Measurements from ENCODE around the gene VWC2L.

VWC2L gene

DNA sequence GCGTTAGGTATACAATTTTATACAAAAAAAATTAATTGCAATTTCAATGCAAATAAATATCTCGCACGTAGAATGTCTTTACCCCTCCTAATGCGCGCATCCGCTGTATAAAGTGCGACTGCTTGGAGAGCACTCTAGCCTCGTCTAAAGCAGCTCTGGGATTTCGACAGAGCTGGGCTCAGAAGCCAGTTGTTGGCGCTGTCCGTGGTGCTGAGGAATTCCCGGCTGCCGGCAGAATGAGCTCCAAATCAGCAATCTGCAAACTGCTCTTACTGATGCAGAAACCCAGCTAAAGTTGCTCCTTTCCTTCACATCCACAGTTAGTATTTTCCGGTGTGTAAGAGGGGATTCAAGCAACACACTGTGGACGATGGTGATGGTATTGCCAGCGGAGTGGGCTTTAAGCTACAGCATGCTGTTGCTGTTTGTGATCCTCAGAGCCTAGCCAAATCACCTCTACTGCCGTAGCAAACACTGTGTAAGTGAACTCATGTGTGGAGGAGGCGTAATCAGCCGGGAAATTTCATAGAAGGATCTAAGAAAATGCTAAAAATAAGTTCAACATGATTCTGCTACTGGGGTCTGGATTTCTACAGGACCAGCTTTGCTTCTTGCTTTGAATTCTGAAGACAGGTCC, at the start of gene VWC2L:
Gene VWC2L, plus strand, starts transcription at position 137 of the 637 bp plus-strand sequence. CDS start 3,140 bp downstream, outside the sequence.
- no peaks in the 10 kb centered on the region for H3K36me3 ChIP-seq (ENCODE audit: control insufficient read depth, insufficient read depth, low read length)
- H3K4me1 ChIP-seq (ENCODE audit: control insufficient read depth, insufficient read depth, low read length), result no peaks in the 10 kb centered on the region
- no peak within 1 kb of the TSS for H3K9ac ChIP-seq (ENCODE audit: low read length)
- H3K4me3 ChIP-seq (ENCODE audit: low read length), result no peak within 1 kb of the TSS
- no peaks in the 10 kb centered on the region for H3K27me3 ChIP-seq (ENCODE audit: control insufficient read depth, insufficient read depth, low read length)
- no peaks in the 10 kb centered on the region for H3K9me3 ChIP-seq (ENCODE audit: control insufficient read depth, low read length)

GRCh38 chr2:214361116-214361515, 49.7 kb upstream of the VWC2L start:
- H3K4me3 ChIP-seq (ENCODE audit: low read length), result no peak overlapping the region
- no peaks in the 10 kb centered on the region for H3K4me1 ChIP-seq (ENCODE audit: control insufficient read depth, insufficient read depth, low read length)

DNA sequence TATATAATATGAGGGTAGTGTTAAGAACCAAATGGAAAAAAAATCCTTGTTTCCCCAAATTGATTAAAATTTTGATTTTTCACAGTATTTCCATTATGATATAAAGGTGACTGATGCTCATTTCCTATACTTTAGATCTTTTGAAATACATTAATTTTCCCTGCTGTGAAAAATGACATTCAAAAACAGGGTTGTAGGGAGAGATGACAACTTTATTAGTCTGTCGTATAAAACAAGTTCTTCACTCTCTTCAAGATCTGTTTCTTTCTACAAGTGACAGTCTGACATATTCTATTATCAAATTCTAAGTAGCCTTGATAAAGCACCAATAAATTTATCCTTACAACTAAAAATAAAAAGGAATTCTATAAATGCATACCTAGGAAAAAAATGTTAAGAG, 45.3 kb upstream of the VWC2L start:
- Histone ChIP-seq H3K9me3 (ENCODE audit: control insufficient read depth, low read length) (no peaks in the 10 kb centered on the region), H3K4me1 (ENCODE audit: control insufficient read depth, insufficient read depth, low read length) (no peaks in the 10 kb centered on the region), H3K27me3 (ENCODE audit: control insufficient read depth, insufficient read depth, low read length) (no peaks in the 10 kb centered on the region), H3K9ac (ENCODE audit: low read length) (no peak overlapping the region), H3K4me3 (ENCODE audit: low read length) (no peak overlapping the region), H3K36me3 (ENCODE audit: control insufficient read depth, insufficient read depth, low read length) (no peaks in the 10 kb centered on the region)

More at GRCh38 chr2:214361116-214361515, 49.7 kb upstream of the VWC2L start:
- H3K27me3 ChIP-seq (ENCODE audit: control insufficient read depth, insufficient read depth, low read length), result no peaks in the 10 kb centered on the region
- no peaks in the 10 kb centered on the region for H3K9me3 ChIP-seq (ENCODE audit: control insufficient read depth, low read length)
- H3K36me3 ChIP-seq (ENCODE audit: control insufficient read depth, insufficient read depth, low read length), result no peaks in the 10 kb centered on the region
- no peak overlapping the region for H3K9ac ChIP-seq (ENCODE audit: low read length)

- Histone ChIP-seq H3K9me3 (ENCODE audit: control insufficient read depth, low read length) (no peaks in the 10 kb centered on the region), H3K4me1 (ENCODE audit: control insufficient read depth, insufficient read depth, low read length) (no peaks in the 10 kb centered on the region), H3K27me3 (ENCODE audit: control insufficient read depth, insufficient read depth, low read length) (no peaks in the 10 kb centered on the region), H3K9ac (ENCODE audit: low read length) (no peak overlapping the region), H3K4me3 (ENCODE audit: low read length) (no peak overlapping the region), H3K36me3 (ENCODE audit: control insufficient read depth, insufficient read depth, low read length) (no peaks in the 10 kb centered on the region)
These were observed 43.7 kb upstream of the VWC2L start for GRCh38 chr2:214367171-214367570.

- Histone ChIP-seq H3K9ac (ENCODE audit: low read length) (no peak overlapping the region), H3K4me1 (ENCODE audit: control insufficient read depth, insufficient read depth, low read length) (no peaks in the 10 kb centered on the region), H3K36me3 (ENCODE audit: control insufficient read depth, insufficient read depth, low read length) (no peaks in the 10 kb centered on the region), H3K4me3 (ENCODE audit: low read length) (no peak overlapping the region), H3K27me3 (ENCODE audit: control insufficient read depth, insufficient read depth, low read length) (no peaks in the 10 kb centered on the region), H3K9me3 (ENCODE audit: control insufficient read depth, low read length) (no peaks in the 10 kb centered on the region)
These were observed 34.1 kb upstream of the VWC2L start for GRCh38 chr2:214376618-214377285.

DNA sequence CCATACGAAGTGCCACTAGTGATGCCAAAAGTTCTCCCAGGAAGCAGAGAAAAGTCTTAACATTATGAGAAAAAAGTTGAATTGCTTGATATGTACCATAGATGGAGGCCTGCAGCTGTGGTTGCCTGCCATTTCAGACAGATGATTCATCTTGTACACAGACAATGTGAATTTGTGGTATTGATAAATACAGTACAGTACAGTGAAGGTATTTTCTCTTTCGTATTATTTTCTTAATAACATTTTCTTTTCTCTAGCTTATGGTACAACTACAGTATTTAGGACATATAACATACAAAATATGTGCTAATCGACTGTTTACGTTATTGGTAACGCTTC, 33.6 kb upstream of the VWC2L start:
- no peak overlapping the region for H3K9ac ChIP-seq (ENCODE audit: low read length)
- no peaks in the 10 kb centered on the region for H3K27me3 ChIP-seq (ENCODE audit: control insufficient read depth, insufficient read depth, low read length)
- no peak overlapping the region for H3K4me3 ChIP-seq (ENCODE audit: low read length)
- no peaks in the 10 kb centered on the region for H3K9me3 ChIP-seq (ENCODE audit: control insufficient read depth, low read length)
- H3K36me3 ChIP-seq (ENCODE audit: control insufficient read depth, insufficient read depth, low read length), result no peaks in the 10 kb centered on the region
- H3K4me1 ChIP-seq (ENCODE audit: control insufficient read depth, insufficient read depth, low read length), result no peaks in the 10 kb centered on the region

DNA sequence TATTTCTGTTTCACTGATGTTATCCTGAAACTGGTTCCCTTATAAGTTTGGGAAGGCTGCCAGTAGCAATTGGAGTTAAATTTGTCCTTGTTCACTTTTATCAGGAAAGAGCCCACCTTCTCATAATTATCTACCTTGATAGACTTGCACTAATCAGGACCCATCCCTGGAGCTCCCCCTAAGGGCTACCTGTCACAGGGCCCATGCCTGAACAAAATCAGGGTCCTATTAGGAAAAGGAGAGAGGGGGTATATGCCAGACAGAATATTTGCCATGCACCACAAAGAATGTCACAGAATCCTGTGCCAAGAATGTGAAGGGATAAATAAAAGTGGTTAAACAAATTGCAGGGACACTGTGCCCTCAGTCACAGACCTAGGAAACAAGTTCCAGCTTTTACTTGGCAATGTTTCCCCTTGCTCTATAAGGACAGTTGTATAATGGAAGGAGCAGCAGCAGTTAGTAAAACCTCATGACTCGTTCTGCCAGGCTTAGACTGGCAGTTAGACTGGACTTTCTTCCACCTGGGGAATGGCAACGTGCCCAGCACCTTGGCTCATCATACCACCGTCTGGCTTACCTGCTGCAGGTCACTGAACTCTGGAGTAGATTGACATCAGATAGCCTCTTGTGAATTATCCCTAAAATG, 32.3 kb upstream of the VWC2L start:
- Histone ChIP-seq H3K27me3 (ENCODE audit: control insufficient read depth, insufficient read depth, low read length) (no peaks in the 10 kb centered on the region), H3K4me3 (ENCODE audit: low read length) (no peak overlapping the region), H3K9me3 (ENCODE audit: control insufficient read depth, low read length) (no peaks in the 10 kb centered on the region), H3K9ac (ENCODE audit: low read length) (no peak overlapping the region), H3K36me3 (ENCODE audit: control insufficient read depth, insufficient read depth, low read length) (no peaks in the 10 kb centered on the region), H3K4me1 (ENCODE audit: control insufficient read depth, insufficient read depth, low read length) (no peaks in the 10 kb centered on the region)

- Histone ChIP-seq H3K9me3 (ENCODE audit: control insufficient read depth, low read length) (no peaks in the 10 kb centered on the region), H3K9ac (ENCODE audit: low read length) (no peak overlapping the region), H3K4me1 (ENCODE audit: control insufficient read depth, insufficient read depth, low read length) (no peaks in the 10 kb centered on the region), H3K27me3 (ENCODE audit: control insufficient read depth, insufficient read depth, low read length) (no peaks in the 10 kb centered on the region), H3K4me3 (ENCODE audit: low read length) (no peak overlapping the region), H3K36me3 (ENCODE audit: control insufficient read depth, insufficient read depth, low read length) (no peaks in the 10 kb centered on the region)
These were observed 31.6 kb upstream of the VWC2L start for GRCh38 chr2:214379227-214379626.

DNA sequence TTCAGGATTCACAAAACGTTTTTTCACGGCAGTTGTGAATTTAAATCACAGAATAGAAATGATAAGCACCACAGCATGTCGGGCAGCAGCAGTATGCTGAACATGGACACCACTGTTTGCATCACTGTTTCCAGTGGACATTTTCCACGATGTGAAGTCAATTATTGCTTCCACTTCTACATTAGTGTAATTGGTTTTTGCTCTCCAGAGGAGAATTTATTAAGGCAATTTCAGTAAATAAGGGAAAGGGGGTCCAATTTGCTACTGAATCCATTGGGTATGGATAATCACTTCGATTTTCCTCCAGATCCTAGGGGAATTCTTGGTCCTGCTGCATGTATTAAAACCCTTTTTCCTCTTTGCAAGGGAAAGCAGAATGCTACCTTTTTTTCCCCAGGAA, 30.2 kb upstream of the VWC2L start:
- H3K36me3 ChIP-seq (ENCODE audit: control insufficient read depth, insufficient read depth, low read length), result no peaks in the 10 kb centered on the region
- H3K4me1 ChIP-seq (ENCODE audit: control insufficient read depth, insufficient read depth, low read length), result no peaks in the 10 kb centered on the region
- H3K9me3 ChIP-seq (ENCODE audit: control insufficient read depth, low read length), result no peaks in the 10 kb centered on the region
- no peaks in the 10 kb centered on the region for H3K27me3 ChIP-seq (ENCODE audit: control insufficient read depth, insufficient read depth, low read length)
- H3K9ac ChIP-seq (ENCODE audit: low read length), result no peak overlapping the region
- H3K4me3 ChIP-seq (ENCODE audit: low read length), result no peak overlapping the region

DNA sequence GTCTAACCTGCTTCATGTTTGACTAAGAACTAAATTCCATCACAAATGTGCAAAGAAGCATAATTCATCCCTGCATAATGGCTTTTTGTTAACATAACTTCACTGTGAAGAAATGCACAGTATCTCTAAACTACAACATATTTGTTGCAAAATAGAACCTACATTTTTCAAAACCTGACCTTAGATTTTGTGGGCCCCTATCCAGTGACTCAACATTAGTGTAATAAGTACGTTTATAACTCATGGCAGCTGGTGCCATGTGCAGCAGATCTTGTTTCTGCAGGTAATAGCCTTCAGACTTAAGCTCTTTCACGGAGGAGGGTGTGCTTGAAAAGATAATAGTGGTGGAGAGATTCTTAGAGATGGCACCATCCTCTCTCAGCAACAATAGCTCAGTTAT, 28.6 kb upstream of the VWC2L start:
- Histone ChIP-seq H3K36me3 (ENCODE audit: control insufficient read depth, insufficient read depth, low read length) (no peaks in the 10 kb centered on the region), H3K9me3 (ENCODE audit: control insufficient read depth, low read length) (no peaks in the 10 kb centered on the region), H3K4me1 (ENCODE audit: control insufficient read depth, insufficient read depth, low read length) (no peaks in the 10 kb centered on the region), H3K9ac (ENCODE audit: low read length) (no peak overlapping the region), H3K4me3 (ENCODE audit: low read length) (no peak overlapping the region), H3K27me3 (ENCODE audit: control insufficient read depth, insufficient read depth, low read length) (no peaks in the 10 kb centered on the region)

DNA sequence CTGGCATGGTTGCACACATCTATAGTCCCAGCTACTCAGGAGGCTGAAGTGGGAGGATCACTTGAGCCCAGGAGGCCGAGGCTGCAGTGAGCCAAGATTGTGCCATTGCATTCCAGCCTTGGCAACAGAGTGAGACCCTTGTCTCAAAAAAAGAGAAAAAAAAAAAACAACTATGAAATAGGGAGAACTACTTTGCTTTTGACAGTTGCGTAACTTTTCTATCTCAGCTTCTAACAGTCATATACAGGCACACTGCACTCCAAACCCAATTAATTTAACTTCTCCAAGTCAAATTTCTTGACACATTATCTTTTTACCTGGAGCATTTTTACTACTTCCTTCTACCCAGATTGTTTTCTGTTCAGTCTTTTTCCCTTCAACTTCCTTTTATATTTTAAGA, 24.1 kb upstream of the VWC2L start:
- no peaks in the 10 kb centered on the region for H3K4me1 ChIP-seq (ENCODE audit: control insufficient read depth, insufficient read depth, low read length)
- no peak overlapping the region for H3K4me3 ChIP-seq (ENCODE audit: low read length)
- H3K9ac ChIP-seq (ENCODE audit: low read length), result no peak overlapping the region

GRCh38 chr2:214389334-214389733, 21.5 kb upstream of the VWC2L start:
- no peaks in the 10 kb centered on the region for H3K4me1 ChIP-seq (ENCODE audit: control insufficient read depth, insufficient read depth, low read length)

More for the DNA sequence above, 24.1 kb upstream of the VWC2L start:
- Histone ChIP-seq H3K36me3 (ENCODE audit: control insufficient read depth, insufficient read depth, low read length) (no peaks in the 10 kb centered on the region), H3K9me3 (ENCODE audit: control insufficient read depth, low read length) (no peaks in the 10 kb centered on the region), H3K27me3 (ENCODE audit: control insufficient read depth, insufficient read depth, low read length) (no peaks in the 10 kb centered on the region)

More at GRCh38 chr2:214389334-214389733, 21.5 kb upstream of the VWC2L start:
- H3K9ac ChIP-seq (ENCODE audit: low read length), result no peak overlapping the region
- H3K36me3 ChIP-seq (ENCODE audit: control insufficient read depth, insufficient read depth, low read length), result no peaks in the 10 kb centered on the region
- H3K4me3 ChIP-seq (ENCODE audit: low read length), result no peak overlapping the region
- no peaks in the 10 kb centered on the region for H3K9me3 ChIP-seq (ENCODE audit: control insufficient read depth, low read length)
- H3K27me3 ChIP-seq (ENCODE audit: control insufficient read depth, insufficient read depth, low read length), result no peaks in the 10 kb centered on the region

Data from mucosa of stomach (tissue), 1 donor.